Neural crest cell (in vitro differentiated cells): ENCODE measurements around the gene NUP210L. TPM values are rescaled to one million over a fixed set of nuclear protein-coding genes. Genes with fewer than 3 reads are reported as not detected.
A peak's percentile ranks its signal among the peaks of the same experiment; 100 is the strongest.

Experiments
- DNase-seq: peaks from one replicate; pipeline ENCODE4 v3.0.0; 2021; ENCODE audit warnings: low read depth, mixed read lengths, low spot score
- H3K27ac Mint-ChIP-seq: one replicate; pipeline ENCODE4 v1.8.0; 2021; ENCODE audit warnings: mild to moderate bottlenecking, mixed read lengths; ENCODE audit not compliant: unreplicated experiment
- H3K27me3 Mint-ChIP-seq: 2 replicates; pipeline ENCODE4 v1.8.0; 2021; ENCODE audit warnings: low read depth, mild to moderate bottlenecking, mixed read lengths
- H3K36me3 Mint-ChIP-seq: 2 replicates; pipeline ENCODE4 v1.8.0; 2021; ENCODE audit warnings: low read depth, mild to moderate bottlenecking, mixed read lengths
- H3K4me1 Mint-ChIP-seq: 2 replicates; pipeline ENCODE4 v1.8.0; 2021; ENCODE audit warnings: mixed read lengths
- H3K4me3 Mint-ChIP-seq: one replicate; pipeline ENCODE4 v1.8.0; 2021; ENCODE audit warnings: mild to moderate bottlenecking, mixed read lengths
- H3K9me3 Mint-ChIP-seq: 2 replicates; pipeline ENCODE4 v1.8.0; 2021; ENCODE audit warnings: mixed read lengths
- CTCF ChIP-seq: fragments of 200-600 bp; sonication (generic); conservative IDR thresholded peaks from 2 replicates; pipeline ENCODE4 v1.5.0; 2021; ENCODE audit warnings: antibody characterized with exemption, mild to moderate bottlenecking
- total RNA-seq: library from RNA; stranded (reverse); gene quantifications from 2 replicates; pipeline ENCODE4 v1.2.1, GENCODE V29; 2021

The NUP210L gene
- total RNA-seq, 1 donor from 2014 or later, result 0.05 TPM

- no peak for DNase-seq
- no peak for TF ChIP-seq CTCF
- Mint-ChIP-seq H3K27me3 (no peaks in the 10 kb centered on the region), H3K27ac (no peak overlapping the region), H3K9me3 (no peaks in the 10 kb centered on the region), H3K36me3 (peaks cover 7% of the 10 kb centered on the region), H3K4me3 (peak overlapping the region; percentile 57), H3K4me1 (peaks cover 34% of the 10 kb centered on the region)
Measured at GRCh38 chr1:153970346-153970745, 184.5 kb downstream of the NUP210L start.

- no peak for DNase-seq
- no peaks in the 10 kb centered on the region for H3K9me3 Mint-ChIP-seq
- no peak overlapping the region for H3K27ac Mint-ChIP-seq
- H3K4me1 Mint-ChIP-seq, result peaks cover 42% of the 10 kb centered on the region
- no peak for TF ChIP-seq CTCF
- H3K36me3 Mint-ChIP-seq, result peaks cover 3% of the 10 kb centered on the region
- H3K4me3 Mint-ChIP-seq, result peak overlapping the region; percentile 96
- H3K27me3 Mint-ChIP-seq, result no peaks in the 10 kb centered on the region
Measured at GRCh38 chr1:153968972-153969371, 185.9 kb downstream of the NUP210L start.

- H3K4me3 Mint-ChIP-seq, result peak overlapping the region; percentile 96
- DNase-seq, result no peak
- no peaks in the 10 kb centered on the region for H3K27me3 Mint-ChIP-seq
- H3K4me1 Mint-ChIP-seq, result peaks cover 48% of the 10 kb centered on the region
- H3K27ac Mint-ChIP-seq, result peak overlapping the region; percentile 98
- peaks cover 2% of the 10 kb centered on the region for H3K36me3 Mint-ChIP-seq
- no peaks in the 10 kb centered on the region for H3K9me3 Mint-ChIP-seq
- TF ChIP-seq CTCF, result no peak
Measured at GRCh38 chr1:153968408-153968807, 186.5 kb downstream of the NUP210L start.

GRCh38 chr1:153968000-153968363 is 186.9 kb downstream of the NUP210L start:
- Mint-ChIP-seq H3K36me3 (peaks cover 2% of the 10 kb centered on the region), H3K27me3 (no peaks in the 10 kb centered on the region), H3K27ac (peak overlapping the region; percentile 98), H3K9me3 (no peaks in the 10 kb centered on the region), H3K4me1 (peaks cover 50% of the 10 kb centered on the region), H3K4me3 (peak overlapping the region; percentile 96)
- TF ChIP-seq CTCF, result peak; percentile 4
- DNase-seq, result no peak

- peak; percentile 81 for DNase-seq
Measured at GRCh38 chr1:153967107-153967999, 187.5 kb downstream of the NUP210L start, which contains the start of gene CREB3L4. Gene CREB3L4 (plus strand): TSS chr1:153967902. CDS start chr1:153968526, 624 bp downstream.

More at GRCh38 chr1:153967107-153967999, 187.5 kb downstream of the NUP210L start, which contains the start of gene CREB3L4:
- Mint-ChIP-seq H3K9me3 (no peaks in the 10 kb centered on the region), H3K4me1 (peaks cover 56% of the 10 kb centered on the region), H3K27ac (peak within 1 kb of the TSS; percentile 98), H3K36me3 (peaks cover 2% of the 10 kb centered on the region), H3K27me3 (no peaks in the 10 kb centered on the region), H3K4me3 (peak within 1 kb of the TSS; percentile 96)
- TF ChIP-seq CTCF, result peak; percentile 48
